BJ (cell line): ENCODE results near the gene ACTL6A. TPM values are rescaled to one million over a fixed set of nuclear protein-coding genes. Genes with fewer than 3 reads are reported as not detected.

Source experiments
- CTCF ChIA-PET: fragments of 350-600 bp; formaldehyde crosslinking; extraction: SDS; loops from one replicate; lab custom pipeline; 2021; ENCODE audit warnings: antibody characterized with exemption, inconsistent platforms; lab: Yijun Ruan, JAX
- POLR2A ChIA-PET: fragments of 300-600 bp; sonication (Branson Sonifier 250); formaldehyde crosslinking; extraction: SDS; loops from one replicate; lab custom pipeline; 2021; ENCODE audit warnings: antibody characterized with exemption; lab: Charles Lee
- DNase-seq: peaks from one replicate; pipeline ENCODE4 v3.0.0-alpha.2; 2011; ENCODE audit warnings: low read depth
- H3K27me3 ChIP-seq: 2 replicates; pipeline ENCODE4 v1.6.0; 2011; ENCODE audit warnings: low read length; ENCODE audit not compliant: control insufficient read depth, insufficient read depth
- H3K36me3 ChIP-seq: 2 replicates; pipeline ENCODE4 v1.5.1; 2011; ENCODE audit warnings: low read length; ENCODE audit not compliant: control insufficient read depth, insufficient read depth
- H3K4me3 ChIP-seq: 2 replicates; pipeline ENCODE4 v1.5.1; 2011; ENCODE audit warnings: low read depth, mild to moderate bottlenecking, control low read depth, low read length
- CTCF ChIP-seq: IDR thresholded peaks from 2 replicates; pipeline ENCODE4 v1.5.1; 2011; ENCODE audit warnings: low read depth, mild to moderate bottlenecking, control low read depth, inconsistent platforms, low read length, moderate library complexity; ENCODE audit not compliant: insufficient read depth
- polyA plus RNA-seq: library from polyadenylated mRNA; depleted of rRNA; stranded (reverse); fragments of >200 nt; gene quantifications from 2 replicates; pipeline ENCODE4 v1.2.3, GENCODE V29; 2011

ACTL6A gene
- polyA plus RNA-seq, 1 experiment: 38.6 TPM

- Histone ChIP-seq H3K4me3 (no peak overlapping the region), H3K36me3 (no peaks in the 10 kb centered on the region), H3K27me3 (no peaks in the 10 kb centered on the region)
- no peak for DNase-seq
- ChIA-PET POLR2A (no interaction called here), CTCF (interaction anchor here (0.7 to 2.0 kb wide), 6 partner anchors 25 to 237 kb away, joined by 3 to 11 read pairs (median 6); no protein-coding TSS in a partner anchor)
- peak; percentile 82 for TF ChIP-seq CTCF
Measured at GRCh38 chr3:179558742-179559364, 3.9 kb upstream of the ACTL6A start.

DNA sequence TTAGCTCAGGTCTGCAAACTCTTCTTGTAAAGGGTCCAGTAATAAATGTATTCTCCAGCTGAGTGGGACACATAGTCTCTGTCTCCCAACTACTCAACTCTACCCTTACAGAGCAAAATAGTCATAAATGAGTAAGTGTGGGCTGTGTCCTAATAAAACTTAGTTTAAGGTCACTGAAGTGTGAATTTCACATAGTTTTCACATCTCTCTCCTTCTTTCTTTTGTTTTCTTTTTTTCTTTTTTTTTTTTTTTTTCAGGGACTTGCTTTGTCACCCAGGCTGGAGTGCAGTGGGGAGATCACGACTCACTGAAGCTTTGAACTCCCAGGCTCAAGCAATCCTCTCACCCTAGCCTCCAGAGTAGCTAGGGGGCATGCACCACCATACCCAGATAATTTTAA lies 1.9 kb upstream of the ACTL6A start:
- H3K36me3 ChIP-seq: no peaks in the 10 kb centered on the region
- TF ChIP-seq CTCF: no peak
- H3K4me3 ChIP-seq: no peak overlapping the region
- ChIA-PET POLR2A (interaction anchor here (0.6 kb wide), 1 partner anchor 376 kb away, joined by 3 read pairs; no protein-coding TSS in a partner anchor), CTCF (interaction anchor here (0.9 to 2.3 kb wide), 3 partner anchors 9 to 239 kb away, joined by 3 to 10 read pairs (median 3); no protein-coding TSS in a partner anchor)
- no peaks in the 10 kb centered on the region for H3K27me3 ChIP-seq
- no peak for DNase-seq

DNA sequence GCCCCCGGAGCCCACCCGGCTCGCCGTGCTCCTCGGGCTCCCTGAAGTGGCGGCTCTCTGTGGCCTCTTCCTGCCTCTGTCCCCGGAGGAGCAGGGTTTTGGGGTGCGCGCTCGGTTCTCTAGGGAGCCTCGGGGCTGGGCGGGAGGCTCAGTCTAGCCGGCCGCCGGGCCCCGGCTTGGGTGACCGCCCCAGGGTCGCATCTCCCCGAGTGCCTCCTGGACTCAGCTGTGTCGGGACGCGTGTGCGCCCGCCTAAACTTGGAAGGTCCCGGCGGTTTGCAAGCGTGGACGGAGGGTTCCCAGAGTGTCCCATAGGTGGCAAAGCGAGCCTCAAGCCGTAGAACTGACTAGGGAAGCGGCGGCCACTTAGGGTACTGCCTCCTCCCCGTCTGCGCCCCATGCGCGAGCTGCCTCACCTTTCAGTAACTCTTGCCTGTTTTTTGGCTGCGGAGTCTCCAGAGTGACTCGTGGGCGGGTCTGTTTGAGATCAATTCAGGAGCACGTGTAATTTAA lies 601 bp downstream of the ACTL6A start:
- CTCF ChIA-PET: interaction anchor here (0.7 to 1.2 kb wide), 3 partner anchors 22 to 242 kb away, joined by 3 to 4 read pairs (median 3); no protein-coding TSS in a partner anchor
- DNase-seq: peak; percentile 15

GRCh38 chr3:179565496-179565895 lies 2.8 kb downstream of the ACTL6A start:
- no peak for DNase-seq
- no peak for TF ChIP-seq CTCF
- Histone ChIP-seq H3K27me3 (no peaks in the 10 kb centered on the region), H3K36me3 (no peaks in the 10 kb centered on the region), H3K4me3 (no peak overlapping the region)
- POLR2A ChIA-PET: no interaction called here
- CTCF ChIA-PET: no interaction called here

More for the DNA sequence above, 601 bp downstream of the ACTL6A start:
- H3K36me3 ChIP-seq: no peaks in the 10 kb centered on the region
- POLR2A ChIA-PET: no interaction called here
- no peaks in the 10 kb centered on the region for H3K27me3 ChIP-seq
- peak overlapping the region; percentile 93 for H3K4me3 ChIP-seq
- peak; percentile 67 for TF ChIP-seq CTCF

DNA sequence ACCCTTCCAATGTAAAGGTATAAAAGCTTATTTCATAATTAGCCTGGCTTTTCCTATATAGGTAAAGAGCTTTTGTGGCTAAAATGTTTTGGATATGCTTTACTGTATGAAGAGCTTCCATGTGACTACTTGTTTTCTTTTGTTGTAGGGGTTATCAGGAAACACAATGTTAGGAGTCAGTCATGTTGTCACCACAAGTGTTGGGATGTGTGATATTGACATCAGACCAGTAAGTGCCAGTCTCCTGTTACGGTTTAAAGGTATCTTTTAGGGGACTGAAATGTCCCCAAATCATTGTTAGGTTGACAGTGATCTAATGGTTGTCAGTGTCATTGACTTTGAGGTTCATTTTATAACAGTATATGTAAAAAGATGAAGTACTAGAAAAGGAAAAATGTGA lies 18.3 kb downstream of the ACTL6A start:
- Histone ChIP-seq H3K27me3 (no peaks in the 10 kb centered on the region), H3K36me3 (peaks cover 2% of the 10 kb centered on the region; the same call in 1 of the 2 replicates), H3K4me3 (no peak overlapping the region)
- CTCF ChIA-PET: no interaction called here
- DNase-seq: no peak
- POLR2A ChIA-PET: no interaction called here
- TF ChIP-seq CTCF: no peak
